Activated gamma-delta T cell treated with Interleukin-2 at 50 U/mL for 16 hours (primary cell): ENCODE data around the gene WDFY3.

Experiments
- DNase-seq: peaks from one replicate; pipeline ENCODE4 v3.0.0-alpha.2; 2020

WDFY3 gene

GRCh38 chr4:84907145-84907544 lies 59.3 kb downstream of the WDFY3 start:
- DNase-seq, result no peak

GRCh38 chr4:84905646-84906045 lies 60.8 kb downstream of the WDFY3 start:
- no peak for DNase-seq

- no peak for DNase-seq
Measured at GRCh38 chr4:84901740-84902281, 64.7 kb downstream of the WDFY3 start.

DNA sequence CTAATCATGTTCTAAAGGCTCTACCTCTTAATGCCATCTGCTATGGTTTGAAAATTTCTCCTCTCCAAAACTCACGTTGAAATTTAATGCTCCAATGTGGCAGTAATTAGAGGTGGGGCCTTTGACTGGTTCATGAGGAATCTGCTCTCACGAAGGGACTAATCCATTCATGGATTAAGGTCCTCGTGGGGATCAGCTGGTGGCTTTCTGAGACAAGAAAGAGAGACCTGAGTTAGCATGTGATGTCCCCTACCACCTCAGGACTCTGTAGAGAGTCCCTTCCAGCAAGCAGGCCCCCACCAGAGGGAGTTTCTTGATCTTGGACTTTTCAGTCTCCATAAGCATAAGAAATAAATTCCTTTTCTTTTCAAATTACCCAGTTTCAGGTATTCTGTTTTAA lies 65.3 kb downstream of the WDFY3 start:
- no peak for DNase-seq

GRCh38 chr4:84899616-84900015 lies 66.9 kb downstream of the WDFY3 start:
- DNase-seq, result no peak

- DNase-seq, result no peak
Measured at GRCh38 chr4:84897516-84897915, 69.0 kb downstream of the WDFY3 start.

GRCh38 chr4:84895283-84895682 lies 71.2 kb downstream of the WDFY3 start:
- no peak for DNase-seq

- DNase-seq, result no peak
Measured at GRCh38 chr4:84894621-84895020, 71.9 kb downstream of the WDFY3 start.

- DNase-seq, result no peak
Measured at GRCh38 chr4:84892950-84893349, 73.5 kb downstream of the WDFY3 start.

DNA sequence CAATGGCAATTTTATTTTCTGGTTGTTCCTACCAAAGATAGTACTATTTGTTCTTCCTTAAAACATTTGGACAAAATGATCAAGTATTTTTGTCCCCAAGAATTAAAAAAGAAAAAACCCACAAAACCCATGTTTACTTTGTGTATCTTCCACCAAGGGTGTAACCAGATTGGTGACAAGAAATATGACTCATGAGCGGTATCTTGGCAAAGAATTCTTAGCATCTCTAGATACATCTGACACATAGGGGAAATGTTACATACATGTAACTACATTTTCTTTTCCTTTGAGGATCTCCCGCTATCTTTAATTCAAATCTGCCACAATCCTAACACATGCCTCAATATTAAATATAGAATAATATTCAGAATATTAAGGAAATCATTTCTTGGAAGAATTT lies 78.7 kb downstream of the WDFY3 start:
- no peak for DNase-seq

DNA sequence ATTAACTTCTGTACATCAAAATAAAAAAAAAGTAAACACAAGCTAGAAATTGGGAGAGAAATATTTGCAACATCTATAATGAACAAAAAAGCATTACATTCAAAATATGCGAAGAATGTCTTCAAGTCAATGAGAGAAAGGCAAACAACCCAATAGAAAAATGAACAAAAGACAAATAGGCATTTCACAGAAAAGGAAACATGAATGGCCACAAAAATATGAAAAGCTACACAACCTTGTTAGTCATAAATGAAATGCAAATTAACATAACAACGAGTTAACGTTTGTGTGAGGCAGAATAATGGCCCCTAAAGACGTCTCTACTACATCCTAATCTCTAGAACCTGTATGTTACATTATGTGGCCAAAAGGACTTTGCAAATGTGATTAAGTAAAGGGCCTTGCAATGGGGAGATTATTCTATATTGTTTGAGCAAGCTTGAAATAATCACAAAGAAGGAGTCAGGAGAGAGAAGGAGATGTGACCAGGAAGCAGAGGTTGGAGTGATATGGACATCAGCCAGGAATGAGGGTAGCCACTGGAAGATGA lies 86.8 kb downstream of the WDFY3 start:
- no peak for DNase-seq

GRCh38 chr4:84878546-84878945 lies 87.9 kb downstream of the WDFY3 start:
- DNase-seq, result no peak

DNA sequence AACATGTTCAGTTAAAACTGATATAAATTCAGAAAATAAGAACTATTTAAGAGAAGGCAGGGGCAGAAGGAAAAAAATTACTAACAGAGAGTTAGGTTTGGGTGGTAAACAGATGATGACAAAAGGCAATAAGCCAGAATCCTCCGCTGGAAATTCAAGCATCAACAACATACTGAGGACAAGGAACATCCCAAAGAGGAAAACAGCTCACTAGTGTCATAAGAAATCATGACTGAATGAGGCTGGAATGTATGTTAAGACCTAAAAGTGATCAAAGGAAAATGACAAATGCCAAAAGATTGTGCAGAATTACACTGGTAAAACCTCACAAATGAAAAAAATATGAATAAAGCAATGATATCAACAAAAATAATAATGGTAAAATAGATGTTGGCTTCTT lies 88.4 kb downstream of the WDFY3 start:
- no peak for DNase-seq

GRCh38 chr4:84877051-84877833 lies 89.2 kb downstream of the WDFY3 start:
- DNase-seq, result no peak

DNA sequence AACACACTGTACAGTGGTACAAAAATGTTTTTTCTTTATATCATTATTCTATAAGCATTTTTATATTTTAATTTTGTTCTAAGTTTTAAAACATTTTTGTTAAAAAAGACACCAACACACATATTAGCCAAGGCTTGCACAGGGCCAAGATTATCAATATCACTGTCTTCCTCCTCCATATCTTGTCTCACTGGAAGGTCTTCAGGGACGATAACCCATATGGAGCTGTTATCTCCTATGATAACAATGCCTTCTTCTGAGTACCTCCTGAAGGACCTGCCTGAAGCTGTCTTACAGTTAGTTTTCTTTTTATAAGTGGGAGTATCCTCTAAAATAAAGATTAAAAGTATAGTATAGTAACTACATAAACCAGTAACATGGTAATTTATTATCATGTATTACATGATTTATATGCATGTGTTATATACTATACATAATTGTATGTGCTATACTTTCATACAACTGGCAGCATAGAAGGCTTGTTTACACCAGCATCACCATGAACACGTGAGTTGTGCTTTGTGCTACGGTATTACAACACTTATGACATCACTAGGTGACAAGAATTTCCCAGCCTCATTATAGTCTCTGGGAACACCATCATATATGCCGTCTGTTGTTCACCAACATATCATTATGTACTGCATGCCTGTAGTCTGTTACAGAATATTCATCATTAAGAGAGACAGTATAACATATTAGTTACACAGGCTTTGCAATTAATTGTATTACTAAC lies 90.7 kb downstream of the WDFY3 start:
- DNase-seq, result no peak

- no peak for DNase-seq
Measured at GRCh38 chr4:84874619-84875018, 91.9 kb downstream of the WDFY3 start.

DNA sequence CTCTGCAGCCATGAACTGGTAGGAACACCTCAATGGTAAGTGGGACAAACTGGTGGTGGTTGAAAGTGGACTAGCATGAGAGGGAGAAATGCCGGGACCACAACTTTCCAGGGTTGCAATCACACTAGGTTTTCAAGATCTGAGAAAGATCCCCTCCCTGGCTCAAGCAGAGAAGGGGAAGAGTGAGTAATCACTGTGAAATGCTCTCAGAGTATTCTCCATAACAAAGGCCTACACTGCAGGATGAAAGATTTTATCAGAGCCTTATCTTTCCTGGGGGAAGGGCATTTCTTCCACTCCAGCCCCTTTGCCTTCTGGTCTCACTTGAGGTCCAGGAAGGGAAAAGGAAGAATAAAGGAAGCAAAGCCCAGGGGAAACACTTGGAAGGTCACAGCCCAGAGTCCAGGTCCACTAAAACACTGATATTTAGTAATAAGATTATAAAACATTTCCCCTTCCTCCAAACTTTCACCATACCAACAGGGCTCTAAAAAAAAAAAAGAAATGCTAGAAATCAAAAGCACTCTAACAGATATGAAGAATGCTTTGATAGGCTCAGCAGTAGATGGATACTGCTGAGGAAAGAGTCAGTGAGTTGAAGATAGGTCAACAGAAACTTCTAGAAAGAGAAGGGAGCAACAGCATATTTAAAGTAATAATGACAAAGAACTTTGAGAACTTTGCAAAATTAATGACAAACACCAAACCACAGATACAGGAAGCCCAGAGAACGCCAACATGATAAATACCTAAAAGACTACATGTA lies 95.9 kb downstream of the WDFY3 start:
- no peak for DNase-seq

- DNase-seq, result no peak
Measured at GRCh38 chr4:84866295-84866694, 100.2 kb downstream of the WDFY3 start.

DNA sequence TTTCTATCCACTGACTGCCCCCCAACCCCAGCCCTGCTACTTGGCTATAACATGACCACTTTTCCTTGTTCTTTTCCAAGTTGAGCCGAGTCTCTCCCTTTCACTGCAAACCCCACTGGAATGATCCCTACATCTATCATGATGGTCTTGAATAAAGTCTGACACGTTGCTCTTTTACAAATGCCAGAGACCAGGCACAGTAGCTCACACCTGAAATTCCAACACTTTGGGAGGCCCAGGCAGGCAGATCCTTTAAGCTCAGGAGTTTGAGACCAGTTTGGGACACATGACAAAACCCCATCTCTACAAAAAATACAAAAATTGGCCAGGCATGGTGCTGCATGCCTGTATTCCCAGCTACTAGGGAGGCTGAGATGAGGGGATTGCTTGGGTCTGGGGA lies 100.9 kb downstream of the WDFY3 start:
- DNase-seq, result no peak

DNA sequence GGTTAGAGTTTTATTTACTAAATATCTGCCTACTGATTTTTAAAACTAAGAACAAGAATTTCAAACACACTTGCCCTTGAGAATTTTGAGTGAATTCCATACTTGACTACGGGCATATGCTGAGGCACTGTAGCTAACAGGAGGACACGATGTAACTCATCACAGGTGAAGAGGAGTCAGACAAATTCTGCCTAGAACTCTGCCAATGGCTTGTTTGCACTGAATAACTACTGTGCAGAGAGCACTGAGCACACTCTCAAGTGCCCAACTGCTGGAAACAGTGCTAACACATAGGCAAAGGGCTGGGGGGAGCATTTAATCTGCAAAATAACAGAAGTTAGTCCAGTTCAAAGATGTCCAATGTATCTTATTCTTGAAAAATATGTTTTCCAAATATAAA lies 104.4 kb downstream of the WDFY3 start:
- DNase-seq, result no peak

DNA sequence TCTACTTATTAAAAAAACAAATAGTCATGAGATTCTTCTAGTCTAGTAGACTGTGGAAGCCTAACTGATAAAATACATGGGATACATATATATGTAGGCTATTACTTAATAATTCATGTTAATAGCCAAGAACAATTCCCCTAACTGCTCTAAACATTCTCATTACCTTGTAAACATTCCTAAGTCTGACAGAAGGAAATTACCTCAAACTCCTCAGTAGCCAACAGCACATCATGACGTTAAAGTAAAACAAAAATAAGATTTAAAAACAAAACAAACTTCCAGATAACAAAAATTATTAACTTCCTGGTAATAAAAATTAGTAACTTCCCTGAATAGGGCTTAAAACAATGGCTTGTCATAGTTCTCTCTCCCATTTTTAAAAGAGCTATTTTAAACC lies 109.2 kb downstream of the WDFY3 start:
- DNase-seq, result no peak

DNA sequence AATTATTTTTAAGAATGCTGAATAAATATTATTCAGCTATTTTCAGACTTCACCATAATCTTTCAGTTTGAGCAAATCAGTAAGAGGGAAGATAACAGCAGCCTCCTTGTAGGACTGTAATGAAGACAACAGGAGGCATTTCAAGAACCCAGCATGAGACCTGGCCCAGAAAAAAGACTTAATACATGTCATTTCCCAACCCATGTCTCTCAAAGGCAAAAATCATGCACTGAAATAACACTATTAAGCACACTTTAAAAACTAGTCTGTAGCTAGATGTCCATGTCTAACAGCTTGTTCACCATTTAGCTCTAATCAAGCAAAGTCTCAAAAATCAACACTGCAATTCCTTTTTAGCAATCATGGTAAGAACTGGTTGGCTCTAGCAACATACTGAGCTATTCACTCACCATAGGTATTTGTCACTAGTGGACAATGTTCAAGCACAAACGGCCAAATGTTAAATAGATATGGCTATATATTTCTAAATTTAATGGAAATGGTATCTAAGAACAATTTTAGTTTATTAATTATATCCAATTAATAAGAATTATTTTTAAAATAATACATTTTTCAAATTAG lies 109.9 kb downstream of the WDFY3 start:
- no peak for DNase-seq

DNA sequence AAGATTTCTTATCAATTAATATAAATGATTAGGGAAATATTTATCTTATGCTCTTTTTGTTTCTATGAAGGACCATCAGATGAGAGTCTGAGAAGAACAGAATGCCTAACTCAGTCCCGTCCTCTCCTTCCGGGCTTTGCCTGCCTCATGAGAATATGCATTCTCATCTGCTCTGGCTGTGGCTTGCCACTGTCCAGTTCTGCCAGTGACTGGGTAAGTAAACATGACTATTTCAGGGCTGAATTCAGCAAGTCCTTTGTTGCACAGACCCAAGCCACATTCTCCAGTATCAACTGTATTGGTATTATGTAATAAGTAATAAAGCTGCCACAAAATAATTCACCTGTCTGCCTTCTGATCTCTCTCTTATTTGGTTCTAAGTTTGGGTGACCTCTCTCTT lies 110.7 kb downstream of the WDFY3 start:
- no peak for DNase-seq
